Lower lobe of right lung (tissue), 2 donors: ENCODE measurements around the gene THSD4. TPM values are rescaled to one million over a fixed set of nuclear protein-coding genes. Genes with fewer than 3 reads are reported as not detected.

Experiments
- ATAC-seq, 2 donors: fragments of 200-7000 bp; cut with Tn5 transposase; one replicate each; pipeline ENCODE4 v1.9.1; 2020 to 2022; ENCODE audit warnings: mild to moderate bottlenecking in 2 of 2, moderate library complexity in 2 of 2
- DNase-seq: peaks from one replicate; pipeline ENCODE4 v3.0.0-alpha.2; 2020
- H3K27ac ChIP-seq: fragments of 200-600 bp; one replicate; pipeline ENCODE4 v1.8.0; 2022
- H3K27me3 ChIP-seq: fragments of 200-600 bp; one replicate; pipeline ENCODE4 v1.8.0; 2022; ENCODE audit warnings: low read depth
- H3K36me3 ChIP-seq: fragments of 200-600 bp; one replicate; pipeline ENCODE4 v1.8.0; 2022; ENCODE audit warnings: mild to moderate bottlenecking
- H3K4me1 ChIP-seq: fragments of 200-600 bp; one replicate; pipeline ENCODE4 v1.8.0; 2022
- H3K4me3 ChIP-seq: fragments of 200-600 bp; one replicate; pipeline ENCODE4 v1.8.0; 2022; ENCODE audit warnings: mild to moderate bottlenecking
- H3K9me3 ChIP-seq: fragments of 200-600 bp; one replicate; pipeline ENCODE4 v1.8.0; 2022
- intact Hi-C: fragments of 100-400 bp; cut with DNase I; formaldehyde crosslinking; loops from one replicate; pipeline ENCODE4 v1.11.0; 2022
- total RNA-seq: library from RNA; stranded (reverse); fragmentation: NEBNext Ultra II Directional; extraction: Animal tissue kit (Norgen Biotek cat#: 25700); gene quantifications from one replicate; pipeline ENCODE4 v1.2.1, GENCODE V29; 2021
- TF ChIP-seq, protein P1 (sequence below): fragments of 200-600 bp; IDR thresholded peaks from one replicate; pipeline ENCODE4 v1.8.0; 2022; ENCODE audit warnings: antibody characterized with exemption, mild to moderate bottlenecking
- donor health status: DM: no; HTN: yes; CAD: no; lungs with severe emphysema.

THSD4 gene
- total RNA-seq, 1 donor from 2014 or later, result 18.2 TPM

- no peak overlapping the region for H3K4me3 ChIP-seq
- no peaks in the 10 kb centered on the region for H3K27me3 ChIP-seq
- H3K36me3 ChIP-seq, result no peaks in the 10 kb centered on the region
- no peak for DNase-seq
- intact Hi-C loops, result no loop called here
- no peak overlapping the region for H3K27ac ChIP-seq
- ATAC-seq, result no peak
- TF ChIP-seq, protein P1, sequence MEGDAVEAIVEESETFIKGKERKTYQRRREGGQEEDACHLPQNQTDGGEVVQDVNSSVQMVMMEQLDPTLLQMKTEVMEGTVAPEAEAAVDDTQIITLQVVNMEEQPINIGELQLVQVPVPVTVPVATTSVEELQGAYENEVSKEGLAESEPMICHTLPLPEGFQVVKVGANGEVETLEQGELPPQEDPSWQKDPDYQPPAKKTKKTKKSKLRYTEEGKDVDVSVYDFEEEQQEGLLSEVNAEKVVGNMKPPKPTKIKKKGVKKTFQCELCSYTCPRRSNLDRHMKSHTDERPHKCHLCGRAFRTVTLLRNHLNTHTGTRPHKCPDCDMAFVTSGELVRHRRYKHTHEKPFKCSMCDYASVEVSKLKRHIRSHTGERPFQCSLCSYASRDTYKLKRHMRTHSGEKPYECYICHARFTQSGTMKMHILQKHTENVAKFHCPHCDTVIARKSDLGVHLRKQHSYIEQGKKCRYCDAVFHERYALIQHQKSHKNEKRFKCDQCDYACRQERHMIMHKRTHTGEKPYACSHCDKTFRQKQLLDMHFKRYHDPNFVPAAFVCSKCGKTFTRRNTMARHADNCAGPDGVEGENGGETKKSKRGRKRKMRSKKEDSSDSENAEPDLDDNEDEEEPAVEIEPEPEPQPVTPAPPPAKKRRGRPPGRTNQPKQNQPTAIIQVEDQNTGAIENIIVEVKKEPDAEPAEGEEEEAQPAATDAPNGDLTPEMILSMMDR, result no peak
- peaks cover 9% of the 10 kb centered on the region for H3K4me1 ChIP-seq
- no peaks in the 10 kb centered on the region for H3K9me3 ChIP-seq
Measured at GRCh38 chr15:71330638-71331162, 215.4 kb downstream of the THSD4 start.

DNA sequence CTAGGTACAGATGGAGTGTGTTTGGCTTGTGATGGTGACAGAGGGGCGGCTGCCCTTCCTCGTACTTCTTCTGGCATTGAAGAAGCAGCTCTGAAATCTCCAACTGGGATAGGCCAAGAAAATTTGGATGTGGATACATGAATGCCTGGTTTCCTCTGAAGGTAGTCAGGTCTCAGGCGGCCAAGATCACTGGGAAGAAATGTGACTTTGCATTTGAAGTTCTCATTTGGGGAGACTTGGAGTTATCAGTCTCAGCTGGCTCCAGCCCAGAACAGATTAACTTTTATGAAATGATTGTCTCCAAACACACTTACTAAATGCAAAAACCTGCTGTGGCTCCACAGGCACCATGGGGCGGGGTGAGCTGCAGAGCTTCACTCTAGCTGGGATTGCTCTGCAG is 215.9 kb downstream of the THSD4 start:
- TF ChIP-seq, protein P1, result no peak
- ATAC-seq (no peak), DNase-seq (no peak)
- intact Hi-C loops, result no loop called here
- Histone ChIP-seq H3K36me3 (no peaks in the 10 kb centered on the region), H3K27me3 (no peaks in the 10 kb centered on the region), H3K4me3 (no peak overlapping the region), H3K4me1 (peaks cover 9% of the 10 kb centered on the region), H3K27ac (no peak overlapping the region), H3K9me3 (no peaks in the 10 kb centered on the region)

DNA sequence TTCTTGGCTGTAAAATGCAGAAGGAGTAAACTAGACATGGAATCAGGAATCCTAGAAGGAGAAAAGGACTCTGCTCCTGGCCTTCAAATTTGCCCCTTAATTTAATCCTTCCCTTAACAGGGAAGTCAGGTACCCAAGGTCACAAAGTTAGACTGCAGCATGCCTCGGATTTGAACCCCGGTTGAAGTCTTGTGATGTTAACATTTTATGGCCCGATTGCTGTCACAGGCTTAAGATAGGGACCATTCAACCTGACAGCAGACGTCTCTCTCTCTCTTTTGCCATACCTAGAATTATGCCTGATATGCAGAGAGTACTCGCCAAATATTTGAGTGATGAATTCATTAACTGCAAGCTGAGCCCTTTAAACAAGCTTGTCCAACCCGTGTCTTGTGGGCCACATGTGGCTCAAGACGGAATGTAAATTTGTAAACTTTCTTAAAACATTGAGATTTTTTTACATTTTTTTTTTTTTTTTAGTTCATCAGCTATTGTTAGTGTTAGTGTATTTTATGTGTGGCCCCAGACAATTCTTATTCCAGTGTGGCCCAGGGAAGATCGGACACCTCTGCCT is 217.2 kb downstream of the THSD4 start:
- no peak for ATAC-seq
- no peaks in the 10 kb centered on the region for H3K9me3 ChIP-seq
- H3K27ac ChIP-seq, result no peak overlapping the region
- intact Hi-C loops, result no loop called here
- H3K4me1 ChIP-seq, result peaks cover 9% of the 10 kb centered on the region
- H3K36me3 ChIP-seq, result no peaks in the 10 kb centered on the region
- H3K4me3 ChIP-seq, result no peak overlapping the region
- no peak for DNase-seq
- no peaks in the 10 kb centered on the region for H3K27me3 ChIP-seq
- TF ChIP-seq, protein P1, result no peak

DNA sequence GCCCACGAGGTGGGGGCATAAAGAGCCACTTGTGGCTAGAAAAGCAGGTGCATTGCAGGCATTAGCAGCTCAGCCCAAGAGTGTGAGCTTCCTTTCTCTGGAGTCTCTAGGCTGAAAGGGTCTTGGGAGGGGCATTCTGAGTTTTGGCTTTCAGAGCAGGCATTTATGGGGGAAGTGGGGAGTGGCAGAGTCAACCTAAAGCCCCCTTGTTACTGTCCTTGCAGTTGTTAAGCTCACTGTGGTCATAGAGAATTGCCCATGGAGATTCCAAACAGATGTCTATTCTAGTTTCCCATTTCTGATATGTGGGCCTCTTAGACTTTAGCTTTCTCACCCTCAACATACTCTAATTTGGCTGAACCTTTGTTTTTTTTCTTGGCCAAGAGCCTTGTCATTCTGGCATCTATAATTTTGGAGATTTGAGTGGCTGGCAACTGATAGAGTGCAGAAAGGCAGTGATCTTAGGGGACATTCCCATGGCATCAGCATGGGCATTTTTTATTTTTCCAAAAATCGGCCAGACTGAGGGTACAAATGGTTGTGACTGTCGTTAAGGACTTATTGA is 217.9 kb downstream of the THSD4 start:
- Histone ChIP-seq H3K27me3 (no peaks in the 10 kb centered on the region), H3K4me1 (peaks cover 9% of the 10 kb centered on the region), H3K4me3 (no peak overlapping the region), H3K9me3 (no peaks in the 10 kb centered on the region), H3K27ac (no peak overlapping the region), H3K36me3 (no peaks in the 10 kb centered on the region)
- TF ChIP-seq, protein P1, result no peak
- intact Hi-C loops, result no loop called here
- no peak for DNase-seq
- no peak for ATAC-seq

DNA sequence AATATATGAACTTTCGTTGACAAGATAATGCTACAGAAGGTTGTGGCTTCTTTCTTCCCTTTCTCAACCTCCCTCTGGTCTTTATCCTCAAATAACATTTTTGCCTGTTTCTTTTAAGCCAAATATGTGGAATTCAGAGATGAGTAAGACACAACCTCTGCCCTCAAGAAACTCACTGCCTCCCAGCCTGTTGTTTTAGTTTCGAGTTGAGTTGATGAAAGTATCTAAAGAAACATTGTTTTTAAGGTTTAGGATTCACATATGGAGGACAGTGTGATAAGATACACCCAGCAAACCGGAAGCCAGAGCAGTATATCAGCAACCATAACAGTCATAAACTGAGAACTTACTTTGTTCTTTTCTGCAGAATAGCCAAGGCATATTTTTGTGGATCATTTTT is 218.6 kb downstream of the THSD4 start:
- ATAC-seq, result no peak
- peaks cover 9% of the 10 kb centered on the region for H3K4me1 ChIP-seq
- TF ChIP-seq, protein P1, result no peak
- H3K27me3 ChIP-seq, result no peaks in the 10 kb centered on the region
- H3K4me3 ChIP-seq, result no peak overlapping the region
- H3K27ac ChIP-seq, result no peak overlapping the region
- H3K36me3 ChIP-seq, result no peaks in the 10 kb centered on the region
- no peaks in the 10 kb centered on the region for H3K9me3 ChIP-seq
- intact Hi-C loops, result no loop called here
- DNase-seq, result no peak
